Ramos (cell line): ENCODE results near the gene EXOSC5.
"Not testable (repeated sequence)": the region's sequence is repeated elsewhere in the genome, so short reads cannot be mapped to it uniquely, and the experiment has no call there.

Source experiments
- in situ Hi-C: fragments of 300-500 bp; cut with MboI; formaldehyde crosslinking; loops from one replicate; pipeline ENCODE4 v1.14.3; 2022; ENCODE audit warnings: low sequenced_read_pairs; ENCODE audit not compliant: unreplicated experiment

The EXOSC5 gene

GRCh38 chr19:41397086-41398049 lies at the start of gene EXOSC5, which contains the start of gene BCKDHA:
TSS of gene EXOSC5 (minus strand) at chr19:41397359. CDS start at chr19:41397328, 31 bp downstream.
TSS of gene BCKDHA (plus strand) at chr19:41397818. CDS start at chr19:41397828, 10 bp downstream.
- in situ Hi-C loops = no loop called here

- in situ Hi-C loops = loop anchor here (5.0 kb wide), 1 partner anchor 127 kb away; no protein-coding TSS in a partner anchor
Measured at GRCh38 chr19:41445575-41445974, 48.4 kb upstream of the EXOSC5 start.

GRCh38 chr19:41443813-41444455 lies 46.8 kb upstream of the EXOSC5 start:
- in situ Hi-C loops = no loop called here

GRCh38 chr19:41442473-41443355 lies 45.6 kb upstream of the EXOSC5 start, which contains the start of gene ERICH4:
TSS of gene ERICH4 (plus strand) at chr19:41443156. CDS start at chr19:41443170, 14 bp downstream.
- in situ Hi-C loops = no loop called here

- in situ Hi-C loops = no loop called here
Measured at GRCh38 chr19:41441321-41441945, 44.3 kb upstream of the EXOSC5 start.

GRCh38 chr19:41439441-41440222 lies 42.5 kb upstream of the EXOSC5 start, which contains the start of gene DMAC2:
TSS of gene DMAC2 (minus strand) at chr19:41439912. CDS start at chr19:41439899, 13 bp downstream.
- in situ Hi-C loops = no loop called here

GRCh38 chr19:41437944-41438574 lies 40.9 kb upstream of the EXOSC5 start:
- in situ Hi-C loops = no loop called here

- in situ Hi-C loops = no loop called here
Measured at GRCh38 chr19:41436674-41436951, 39.5 kb upstream of the EXOSC5 start.

- in situ Hi-C loops = no loop called here
Measured at GRCh38 chr19:41435936-41436673, 38.9 kb upstream of the EXOSC5 start.

GRCh38 chr19:41435376-41435775 lies 38.2 kb upstream of the EXOSC5 start:
- in situ Hi-C loops = not testable (repeated sequence)

- in situ Hi-C loops = no loop called here
Measured at GRCh38 chr19:41434450-41434849, 37.3 kb upstream of the EXOSC5 start.

GRCh38 chr19:41433171-41433570 lies 36.0 kb upstream of the EXOSC5 start:
- in situ Hi-C loops = no loop called here

GRCh38 chr19:41431426-41432386 lies 34.5 kb upstream of the EXOSC5 start:
- in situ Hi-C loops = no loop called here

- in situ Hi-C loops = no loop called here
Measured at GRCh38 chr19:41430922-41431321, 33.8 kb upstream of the EXOSC5 start.

- in situ Hi-C loops = no loop called here
Measured at GRCh38 chr19:41428481-41428859, 31.3 kb upstream of the EXOSC5 start.

GRCh38 chr19:41427647-41428480 lies 30.7 kb upstream of the EXOSC5 start:
- in situ Hi-C loops = no loop called here
